Neuronal stem cell (in vitro differentiated cells): ENCODE results near the gene IGF2R.

Experiments used
- DNase-seq: peaks from one replicate; pipeline ENCODE4 v3.0.0-alpha.2; 2013; ENCODE audit warnings: low spot score
- H2AFZ ChIP-seq: one replicate; pipeline ENCODE4 v1.6.1; 2013; ENCODE audit warnings: mild to moderate bottlenecking, low read length, inconsistent platforms
- H2AK5ac ChIP-seq: 2 replicates; pipeline ENCODE4 v1.6.1; 2013; ENCODE audit warnings: low read depth, mild to moderate bottlenecking, inconsistent platforms, low read length, moderate library complexity, mixed read lengths
- H2BK120ac ChIP-seq: 2 replicates; pipeline ENCODE4 v1.6.1; 2013; ENCODE audit warnings: low read depth, mild to moderate bottlenecking, inconsistent platforms, low read length, moderate library complexity, mixed read lengths
- H2BK12ac ChIP-seq: one replicate; pipeline ENCODE4 v1.6.1; 2013; ENCODE audit warnings: low read length, inconsistent platforms
- H2BK15ac ChIP-seq: 2 replicates; pipeline ENCODE4 v1.6.1; 2013; ENCODE audit warnings: mild to moderate bottlenecking, low read length, inconsistent platforms, mixed read lengths
- H2BK5ac ChIP-seq: one replicate; pipeline ENCODE4 v1.6.1; 2013; ENCODE audit warnings: inconsistent platforms, mild to moderate bottlenecking, low read length, moderate library complexity
- H3K14ac ChIP-seq: one replicate; pipeline ENCODE4 v1.6.1; 2013; ENCODE audit warnings: low read length, inconsistent platforms
- H3K18ac ChIP-seq: 2 replicates; pipeline ENCODE4 v1.6.1; 2013; ENCODE audit warnings: low read length, inconsistent platforms
- H3K23ac ChIP-seq: 2 replicates; pipeline ENCODE4 v1.6.1; 2013; ENCODE audit warnings: low read depth, mild to moderate bottlenecking, mixed read lengths, low read length, inconsistent platforms; ENCODE audit not compliant: poor library complexity
- H3K27ac ChIP-seq: replicated peaks from 3 replicates; pipeline ENCODE4 v1.5.1; 2013; ENCODE audit warnings: low read length, inconsistent platforms
- H3K27me3 ChIP-seq, 3 experiments: 2 replicates each; pipeline ENCODE4 v1.6.1; 2013; ENCODE audit warnings: low read length in 3 of 3, mild to moderate bottlenecking in 2 of 3, inconsistent platforms in 1 of 3, low read depth in 1 of 3, mixed read lengths in 1 of 3, moderate library complexity in 1 of 3; ENCODE audit not compliant: control insufficient read depth in 3 of 3, insufficient read depth in 3 of 3
- H3K36me3 ChIP-seq, 2 donors: replicated peaks in 1 of 2; 2 replicates each; pipeline ENCODE4 v1.6.1; 2013; ENCODE audit warnings: low read length in 2 of 2; ENCODE audit not compliant: control insufficient read depth in 2 of 2, insufficient read depth in 2 of 2
- H3K4ac ChIP-seq: 2 replicates; pipeline ENCODE4 v1.6.1; 2013; ENCODE audit warnings: inconsistent platforms, mild to moderate bottlenecking, low read length, moderate library complexity
- H3K4me1 ChIP-seq, 2 donors: 1 replicate in 1 of 2; 2 replicates in 1 of 2; pipeline ENCODE4 v1.6.1; 2013; ENCODE audit warnings: low read length in 2 of 2, low read depth in 1 of 2; ENCODE audit not compliant: control insufficient read depth in 2 of 2, insufficient read depth in 1 of 2
- H3K4me2 ChIP-seq: one replicate; pipeline ENCODE4 v1.6.1; 2013; ENCODE audit warnings: mild to moderate bottlenecking, low read length, inconsistent platforms; ENCODE audit not compliant: insufficient read depth, poor library complexity, severe bottlenecking
- H3K4me3 ChIP-seq, 2 donors: 2 replicates each; pipeline ENCODE4 v1.5.1; 2013; ENCODE audit warnings: low read length in 2 of 2, mild to moderate bottlenecking in 2 of 2, inconsistent platforms in 1 of 2, moderate library complexity in 1 of 2
- H3K79me1 ChIP-seq: one replicate; pipeline ENCODE4 v1.6.1; 2013; ENCODE audit warnings: low read depth, mild to moderate bottlenecking, inconsistent platforms, low read length, moderate library complexity
- H3K9ac ChIP-seq: one replicate; pipeline ENCODE4 v1.6.1; 2013; ENCODE audit warnings: mild to moderate bottlenecking, low read depth, low read length, inconsistent platforms; ENCODE audit not compliant: poor library complexity
- H3K9me3 ChIP-seq, 2 donors: replicated peaks in 1 of 2; 2 replicates each; pipeline versions ENCODE3 to v1.6.1; 2013; ENCODE audit warnings: low read length in 2 of 2, mild to moderate bottlenecking in 2 of 2, inconsistent platforms in 1 of 2, low read depth in 1 of 2, mixed read lengths in 1 of 2, moderate library complexity in 1 of 2; ENCODE audit not compliant: control insufficient read depth in 2 of 2, insufficient read depth in 1 of 2
- H4K8ac ChIP-seq: one replicate; pipeline ENCODE4 v1.6.1; 2013; ENCODE audit warnings: low read depth, mild to moderate bottlenecking, inconsistent platforms, low read length, moderate library complexity
- H4K91ac ChIP-seq: one replicate; pipeline ENCODE4 v1.6.1; 2013; ENCODE audit warnings: low read length, low read depth, mild to moderate bottlenecking, inconsistent platforms; ENCODE audit not compliant: poor library complexity
- WGBS, 2 donors: extraction: QIAGEN DNeasy Blood & Tissue Kit; methylation state at CpG; one replicate each; pipeline ENCODE4 v1.1.7; 2013; ENCODE audit warnings: missing lambda C conversion rate in 2 of 2, mixed read lengths in 1 of 2; ENCODE audit not compliant: insufficient read length in 2 of 2, insufficient replicate concordance in 1 of 2; ENCODE audit errors: extremely low coverage in 2 of 2; 5-methylcytosine and 5-hydroxymethylcytosine counted together

Gene IGF2R

GRCh38 chr6:160121558-160121957 is 152.7 kb downstream of the IGF2R start, which contains the start of gene SLC22A1:
Gene SLC22A1, plus strand, starts transcription at chr6:160121815. Its CDS starts 121 bp downstream, at chr6:160121936.
- H2AK5ac ChIP-seq: no peak within 1 kb of the TSS
- no peaks in the 10 kb centered on the region for H3K36me3 ChIP-seq
- no peak within 1 kb of the TSS for H2AFZ ChIP-seq
- no peak within 1 kb of the TSS for H4K91ac ChIP-seq
- H3K27me3 ChIP-seq: no peaks in the 10 kb centered on the region
- no peak within 1 kb of the TSS for H2BK120ac ChIP-seq
- no peak within 1 kb of the TSS for H2BK5ac ChIP-seq
- no peak within 1 kb of the TSS for H3K4ac ChIP-seq
- H3K9ac ChIP-seq: no peak within 1 kb of the TSS
- no CpG with 5 or more reads among the region's 8 CpGs for WGBS, 2 donors
- H3K4me2 ChIP-seq: no peak within 1 kb of the TSS
- peak within 1 kb of the TSS; percentile 9 for H3K18ac ChIP-seq
- peaks cover 2% of the 10 kb centered on the region for H3K79me1 ChIP-seq
- DNase-seq: no peak
- H2BK15ac ChIP-seq: no peak within 1 kb of the TSS
- H3K27ac ChIP-seq: no peak within 1 kb of the TSS
- H3K9me3 ChIP-seq: peaks cover 9 to 20% of the 10 kb centered on the region in 2 donors
- no peak within 1 kb of the TSS for H2BK12ac ChIP-seq
- peaks cover 0 to 2% of the 10 kb centered on the region in 2 donors for H3K4me1 ChIP-seq
- H3K23ac ChIP-seq: no peak within 1 kb of the TSS
- no peak within 1 kb of the TSS for H3K4me3 ChIP-seq
- H3K14ac ChIP-seq: no peak within 1 kb of the TSS
- no peak within 1 kb of the TSS for H4K8ac ChIP-seq

- Histone ChIP-seq H3K4me1 (peaks cover 0 to 2% of the 10 kb centered on the region in 2 donors), H2AFZ (no peak overlapping the region), H2AK5ac (no peak overlapping the region), H2BK15ac (no peak overlapping the region), H2BK5ac (no peak overlapping the region), H2BK12ac (no peak overlapping the region), H3K4me3 (no peak overlapping the region), H4K8ac (no peak overlapping the region), H2BK120ac (no peak overlapping the region), H3K9me3 (peaks cover 7 to 18% of the 10 kb centered on the region in 2 donors), H3K18ac (peak overlapping the region; percentile 9), H3K27me3 (no peaks in the 10 kb centered on the region), H3K9ac (no peak overlapping the region), H3K14ac (no peak overlapping the region), H3K23ac (no peak overlapping the region), H4K91ac (no peak overlapping the region), H3K27ac (no peak overlapping the region), H3K4me2 (no peak overlapping the region), H3K4ac (no peak overlapping the region), H3K79me1 (peaks cover 2% of the 10 kb centered on the region), H3K36me3 (no peaks in the 10 kb centered on the region)
- no peak for DNase-seq
- no CpG with 5 or more reads among the region's 14 CpGs for WGBS, 2 donors
Observed at GRCh38 chr6:160121981-160122380, 153.1 kb downstream of the IGF2R start.

- Histone ChIP-seq H3K9ac (no peak overlapping the region), H3K4ac (no peak overlapping the region), H3K18ac (no peak overlapping the region), H3K79me1 (peaks cover 2% of the 10 kb centered on the region), H3K23ac (no peak overlapping the region), H2AK5ac (no peak overlapping the region), H3K27ac (no peak overlapping the region), H2BK15ac (no peak overlapping the region), H3K4me3 (no peak overlapping the region), H4K8ac (no peak overlapping the region), H2BK12ac (no peak overlapping the region), H4K91ac (no peak overlapping the region), H2AFZ (no peak overlapping the region), H3K14ac (no peak overlapping the region), H2BK120ac (no peak overlapping the region), H3K4me1 (peaks cover 0 to 2% of the 10 kb centered on the region in 2 donors), H2BK5ac (no peak overlapping the region), H3K27me3 (no peaks in the 10 kb centered on the region), H3K4me2 (no peak overlapping the region), H3K36me3 (no peaks in the 10 kb centered on the region), H3K9me3 (peaks cover 4 to 11% of the 10 kb centered on the region in 2 donors)
- WGBS, 2 donors: no CpG with 5 or more reads among the region's 5 CpGs
- DNase-seq: no peak
Observed at GRCh38 chr6:160122744-160123143, 153.9 kb downstream of the IGF2R start.

GRCh38 chr6:160124007-160124406 is 155.1 kb downstream of the IGF2R start:
- H2BK120ac ChIP-seq: no peak overlapping the region
- no peak overlapping the region for H3K4me3 ChIP-seq
- H3K4me1 ChIP-seq: peaks cover 0 to 2% of the 10 kb centered on the region in 2 donors
- no peaks in the 10 kb centered on the region for H3K9me3 ChIP-seq
- no peak for DNase-seq
- H3K4me2 ChIP-seq: no peak overlapping the region
- H3K23ac ChIP-seq: no peak overlapping the region
- no peak overlapping the region for H3K18ac ChIP-seq
- H4K8ac ChIP-seq: no peak overlapping the region
- H3K9ac ChIP-seq: no peak overlapping the region
- peaks cover 2% of the 10 kb centered on the region for H3K79me1 ChIP-seq
- H2BK15ac ChIP-seq: no peak overlapping the region
- no peak overlapping the region for H3K27ac ChIP-seq
- H3K14ac ChIP-seq: no peak overlapping the region
- WGBS, 2 donors: no CpG with 5 or more reads among the region's 2 CpGs
- no peak overlapping the region for H4K91ac ChIP-seq
- H2BK5ac ChIP-seq: no peak overlapping the region
- no peak overlapping the region for H3K4ac ChIP-seq
- no peak overlapping the region for H2BK12ac ChIP-seq
- no peaks in the 10 kb centered on the region for H3K36me3 ChIP-seq
- no peaks in the 10 kb centered on the region for H3K27me3 ChIP-seq
- H2AFZ ChIP-seq: no peak overlapping the region
- no peak overlapping the region for H2AK5ac ChIP-seq
